SK-N-SH (cell line): ENCODE results near the gene DAGLA.

Experiments used
- YY1 ChIP-seq: IDR thresholded peaks from 2 replicates; pipeline ENCODE4 v1.4.0; 2012; ENCODE audit warnings: low read depth, mild to moderate bottlenecking
- TF ChIP-seq, protein P1 (sequence below): fragments of 150-350 bp; IDR thresholded peaks from 2 replicates; pipeline ENCODE4 v1.6.1; 2017; ENCODE audit warnings: antibody characterized with exemption, low read length, low read depth, borderline replicate concordance

- no peak for TF ChIP-seq YY1
- TF ChIP-seq, protein P1, sequence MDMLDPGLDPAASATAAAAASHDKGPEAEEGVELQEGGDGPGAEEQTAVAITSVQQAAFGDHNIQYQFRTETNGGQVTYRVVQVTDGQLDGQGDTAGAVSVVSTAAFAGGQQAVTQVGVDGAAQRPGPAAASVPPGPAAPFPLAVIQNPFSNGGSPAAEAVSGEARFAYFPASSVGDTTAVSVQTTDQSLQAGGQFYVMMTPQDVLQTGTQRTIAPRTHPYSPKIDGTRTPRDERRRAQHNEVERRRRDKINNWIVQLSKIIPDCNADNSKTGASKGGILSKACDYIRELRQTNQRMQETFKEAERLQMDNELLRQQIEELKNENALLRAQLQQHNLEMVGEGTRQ, result no peak
Measured at GRCh38 chr11:61747192-61747966, 67.2 kb downstream of the DAGLA start.
